ENCODE data around the gene C1GALT1.
"Not testable (repeated sequence)": the region's sequence is repeated elsewhere in the genome, so short reads cannot be mapped to it uniquely, and the experiment has no call there.

Gene C1GALT1

DNA sequence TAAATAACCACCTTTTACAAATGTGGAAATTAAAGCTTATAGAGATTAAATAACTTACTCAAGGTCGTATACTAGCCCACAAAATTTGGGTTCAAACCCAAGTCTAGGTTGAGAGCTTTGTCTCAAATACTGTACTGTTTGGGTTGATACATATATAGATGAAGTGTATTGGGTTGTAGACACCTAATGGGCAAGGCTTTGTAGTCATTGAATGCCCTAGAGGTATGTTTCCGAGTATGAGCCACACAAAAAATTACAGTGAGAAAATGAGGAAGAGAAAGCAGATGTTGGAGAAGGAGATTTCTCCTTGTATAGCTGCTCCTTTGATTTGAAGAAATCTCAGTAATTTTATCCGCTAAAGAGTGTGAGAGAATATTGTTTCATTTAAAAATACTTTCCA, 60.6 kb downstream of the C1GALT1 start:
- DNase-seq, result no peak

GRCh38 chr7:7245233-7245632, 62.9 kb downstream of the C1GALT1 start:
- not testable (repeated sequence) for DNase-seq

DNA sequence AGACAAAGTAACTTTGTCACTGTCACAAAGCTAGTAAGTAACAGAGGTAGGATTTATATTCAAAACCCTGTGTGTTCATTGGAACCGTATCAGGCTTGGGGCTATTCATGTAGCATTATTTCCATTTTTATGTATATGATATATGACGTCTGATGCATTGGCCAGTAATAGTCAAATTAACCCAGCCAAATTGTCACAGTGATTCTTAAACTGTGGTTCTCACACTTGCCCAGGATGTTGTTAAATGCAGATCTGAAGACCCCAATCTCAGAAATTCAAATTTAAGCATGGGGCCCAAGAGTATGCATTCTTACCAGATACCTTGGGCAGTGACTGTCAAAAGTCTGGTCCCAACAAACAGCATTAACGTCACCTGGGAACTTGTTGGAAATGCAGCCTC, 63.9 kb downstream of the C1GALT1 start:
- no peak for DNase-seq

DNA sequence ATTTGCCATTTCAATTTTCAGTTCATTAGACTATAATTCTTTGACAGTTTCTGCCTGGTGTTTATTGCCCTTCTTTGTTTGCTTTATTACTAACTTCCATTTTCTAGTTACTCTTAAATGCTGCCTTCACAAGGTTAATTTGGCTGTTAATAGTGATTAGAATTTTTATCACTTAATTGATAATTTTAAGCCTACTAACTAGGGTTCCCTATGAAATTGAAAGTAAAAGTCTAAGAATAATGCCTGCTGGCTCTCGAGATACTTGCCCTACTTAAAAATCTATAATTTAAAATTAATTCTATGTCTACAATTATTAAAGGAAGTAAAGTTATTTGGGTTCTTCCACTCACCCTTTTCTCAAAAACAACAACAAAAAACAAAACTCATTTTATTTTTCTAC, 65.3 kb downstream of the C1GALT1 start:
- no peak for DNase-seq

DNA sequence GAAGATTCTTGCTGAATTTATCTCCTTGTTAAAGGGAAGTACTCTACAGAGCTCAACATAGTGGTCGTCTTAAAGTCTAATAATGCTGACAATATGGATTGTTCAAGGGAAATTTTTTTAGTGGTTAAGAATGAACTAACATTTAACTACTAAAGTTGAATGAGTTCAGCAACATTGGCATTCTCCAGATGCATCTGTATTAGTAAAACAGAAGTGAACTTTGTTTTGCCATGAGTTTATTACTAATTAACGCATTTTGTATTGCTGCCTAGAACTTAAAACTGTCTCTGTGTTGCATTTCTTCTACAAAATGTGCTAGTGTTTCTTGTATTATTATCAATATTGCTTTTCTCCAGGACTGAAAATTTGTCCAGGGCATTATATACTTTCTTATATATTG, 67.5 kb downstream of the C1GALT1 start:
- no peak for DNase-seq

GRCh38 chr7:7251742-7252141, 69.4 kb downstream of the C1GALT1 start:
- DNase-seq, result no peak

- no peak for DNase-seq
Measured at GRCh38 chr7:7254319-7254718, 72.0 kb downstream of the C1GALT1 start.

DNA sequence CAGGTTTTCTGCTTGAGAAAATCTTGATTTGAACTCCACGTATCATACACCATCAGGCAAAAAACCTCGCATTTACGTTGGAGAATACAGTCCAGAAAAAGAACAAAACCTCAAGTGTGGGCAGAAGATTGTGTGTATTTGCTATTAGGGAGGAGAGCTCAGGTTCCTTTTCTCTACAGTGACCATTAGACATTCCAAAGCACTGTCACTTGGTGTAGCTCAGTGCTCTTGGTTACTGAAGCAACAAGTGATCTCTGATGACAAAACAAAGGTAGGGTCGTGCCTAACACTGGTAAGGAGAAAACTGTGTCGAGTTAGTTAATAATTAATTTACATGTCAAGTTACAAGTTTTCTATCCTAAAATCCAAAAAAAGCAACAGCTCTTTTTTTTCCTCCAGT, 72.6 kb downstream of the C1GALT1 start:
- DNase-seq, result no peak

DNA sequence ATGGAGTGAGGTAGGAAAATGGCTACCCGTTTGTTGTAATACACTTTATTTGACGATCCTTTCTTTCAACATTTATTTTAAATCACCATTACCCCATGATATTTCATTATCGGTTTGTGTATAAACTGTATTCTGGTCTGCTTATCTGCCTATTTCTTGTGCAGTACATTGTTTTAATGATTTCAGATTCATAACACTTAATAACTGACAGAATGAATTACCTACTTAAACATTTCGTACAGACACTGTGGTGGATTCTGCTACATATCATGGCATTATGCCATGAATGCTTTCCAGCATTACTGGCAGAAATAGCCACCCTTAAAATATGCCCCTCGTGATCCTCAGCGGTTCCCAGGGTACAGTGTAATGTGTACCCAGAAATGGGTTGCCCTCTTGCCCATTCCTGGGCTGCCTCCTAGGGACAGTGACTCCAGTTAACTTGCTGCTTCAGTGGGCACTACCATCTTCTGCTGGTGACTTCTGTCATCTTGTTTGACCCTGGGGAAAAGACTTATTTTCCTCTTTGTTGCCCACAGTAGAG, 74.5 kb downstream of the C1GALT1 start:
- DNase-seq, result no peak

GRCh38 chr7:7257899-7258692, 75.8 kb downstream of the C1GALT1 start:
- DNase-seq, result no peak

DNA sequence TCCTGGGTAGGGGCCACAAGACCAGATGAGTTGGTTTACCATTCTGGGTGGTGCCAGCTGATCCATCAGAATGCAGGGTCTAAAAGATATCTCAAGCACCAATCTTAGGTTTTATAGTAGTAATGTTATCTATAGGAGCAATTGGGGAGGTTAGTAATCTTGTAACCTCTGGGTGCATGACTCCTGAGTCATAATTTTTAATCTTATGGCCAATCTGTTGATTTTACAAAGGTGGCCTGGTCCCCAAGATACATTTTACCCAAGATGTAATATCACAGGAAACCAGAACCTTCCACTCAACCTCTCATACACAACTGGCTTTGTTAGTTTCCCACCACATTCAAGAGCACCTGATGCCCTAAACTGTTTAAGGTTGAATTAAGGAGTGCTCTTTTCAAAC, 79.5 kb downstream of the C1GALT1 start:
- DNase-seq, result no peak

- DNase-seq, result no peak
Measured at GRCh38 chr7:7263297-7264230, 81.2 kb downstream of the C1GALT1 start.

- DNase-seq, result no peak
Measured at GRCh38 chr7:7264306-7265040, 82.1 kb downstream of the C1GALT1 start.

GRCh38 chr7:7265081-7266075, 83.0 kb downstream of the C1GALT1 start:
- no peak for DNase-seq

DNA sequence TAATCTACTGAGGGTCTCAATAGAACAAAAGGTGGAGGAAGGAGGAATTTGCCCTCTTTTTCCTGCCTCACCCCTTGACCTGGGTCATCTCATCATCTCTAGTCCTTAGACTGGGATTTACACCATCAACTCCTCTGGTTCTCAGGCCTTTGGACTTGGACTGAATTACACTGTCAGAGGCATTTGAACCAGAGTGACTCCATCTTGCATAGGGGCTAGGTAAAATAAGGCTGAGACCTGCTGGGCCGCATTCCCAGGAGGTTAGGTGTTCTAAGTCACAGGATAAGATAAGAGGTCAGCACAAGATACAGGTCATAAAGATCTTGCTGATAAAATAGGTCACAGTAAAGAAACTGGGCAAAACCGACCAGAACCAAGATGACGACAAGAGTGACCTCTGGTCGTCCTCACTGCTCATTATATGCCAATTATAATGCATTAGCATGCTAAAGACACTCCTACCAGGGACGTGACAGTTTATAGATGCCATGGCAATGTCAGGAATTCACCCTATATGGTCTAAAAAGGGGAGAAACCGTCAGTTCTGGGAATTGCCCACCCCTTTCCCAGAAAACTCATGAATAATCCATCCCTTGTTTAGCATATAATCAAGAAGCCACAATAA, 84.0 kb downstream of the C1GALT1 start:
- no peak for DNase-seq

DNA sequence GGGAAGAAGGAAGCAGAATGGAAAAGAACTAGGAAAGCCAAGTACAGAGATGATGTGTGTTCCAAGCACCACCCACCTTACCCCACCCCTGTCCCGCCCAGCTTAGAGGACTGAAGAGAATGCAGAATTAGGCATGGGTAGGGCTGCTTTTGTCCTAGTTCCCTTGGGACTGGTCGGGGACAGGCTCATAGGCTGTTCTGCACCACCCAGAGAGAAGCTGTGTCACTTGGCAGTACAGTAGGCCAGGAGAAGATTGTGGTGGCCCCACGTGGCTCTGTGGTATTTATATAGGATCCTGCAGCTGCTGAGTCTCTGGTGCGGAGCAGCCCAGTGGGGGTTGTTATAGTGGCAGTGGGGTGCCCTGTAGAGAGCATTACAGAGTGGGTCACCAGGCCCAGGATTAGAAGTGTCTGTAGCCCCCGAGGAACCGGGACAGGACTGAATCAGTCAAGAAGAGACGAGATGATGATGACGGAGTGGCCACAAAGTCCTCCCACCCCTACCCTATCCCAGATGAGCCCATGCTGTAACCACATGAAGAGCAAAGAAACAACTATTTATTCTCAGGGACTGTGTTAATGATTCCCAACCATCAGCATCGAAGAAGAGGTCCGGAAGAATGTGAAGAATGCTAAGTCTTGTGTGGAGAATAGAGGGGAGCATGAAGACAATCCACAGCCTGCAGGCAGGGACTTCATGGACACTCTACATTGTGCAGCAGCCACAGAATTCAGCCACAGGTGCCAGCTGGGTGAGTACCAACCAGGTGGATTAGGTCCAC, 88.9 kb downstream of the C1GALT1 start:
- DNase-seq, result no peak

- DNase-seq, result no peak
Measured at GRCh38 chr7:7272294-7272693, 90.0 kb downstream of the C1GALT1 start.

- DNase-seq, result no peak
Measured at GRCh38 chr7:7274782-7275181, 92.4 kb downstream of the C1GALT1 start.

GRCh38 chr7:7276161-7276560, 93.8 kb downstream of the C1GALT1 start:
- DNase-seq, result no peak

DNA sequence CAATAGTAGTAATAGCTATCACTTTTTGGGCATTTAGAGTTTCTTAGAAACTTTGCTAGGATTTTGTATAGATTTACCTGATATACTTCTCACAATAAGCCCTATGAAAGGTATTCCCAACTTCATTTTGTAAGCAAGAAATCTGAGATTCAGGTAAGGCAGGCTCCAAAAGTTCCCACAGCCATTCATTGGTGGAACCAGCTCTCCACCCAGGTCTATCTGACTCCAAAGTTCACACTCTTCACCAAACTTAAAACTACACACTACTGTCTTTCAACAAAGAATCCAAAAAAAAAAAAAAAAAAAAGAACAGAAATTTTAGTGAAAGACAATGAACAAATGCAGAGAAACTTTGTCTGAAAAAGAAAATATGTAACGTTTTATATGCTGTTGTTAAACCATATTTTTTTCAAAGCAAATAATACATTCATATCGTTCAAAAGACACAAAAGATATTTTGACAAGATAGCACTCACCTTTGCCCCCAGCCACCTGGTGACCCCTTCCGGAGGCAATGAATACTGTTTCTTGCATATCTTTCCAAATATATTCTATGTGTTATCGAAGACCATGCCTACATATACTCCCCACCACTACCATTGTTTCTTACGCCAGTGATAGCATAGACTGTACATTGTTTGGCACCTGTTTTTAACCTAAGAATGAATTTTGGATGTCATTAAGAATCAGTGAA, 108.2 kb downstream of the C1GALT1 start:
- no peak for DNase-seq
